Activated naive CD4-positive, alpha-beta T cell treated with anti-CD3 and anti-CD28 coated beads, Interleukin-2, amount 50 U/mL, for 24 hours (primary cell): ENCODE results near the gene PLEKHB1.

Experiments
- H3K27ac Mint-ChIP-seq: one replicate; pipeline ENCODE4 v1.8.0; 2021; ENCODE audit warnings: mild to moderate bottlenecking, mixed read lengths
- H3K27me3 Mint-ChIP-seq: one replicate; pipeline ENCODE4 v1.8.0; 2021; ENCODE audit warnings: mixed read lengths
- H3K36me3 Mint-ChIP-seq: one replicate; pipeline ENCODE4 v1.8.0; 2021; ENCODE audit warnings: mixed read lengths
- H3K4me1 Mint-ChIP-seq: one replicate; pipeline ENCODE4 v1.8.0; 2021; ENCODE audit warnings: mixed read lengths
- H3K4me3 Mint-ChIP-seq: one replicate; pipeline ENCODE4 v1.8.0; 2021; ENCODE audit warnings: mild to moderate bottlenecking, mixed read lengths
- H3K9me3 Mint-ChIP-seq: one replicate; pipeline ENCODE4 v1.8.0; 2021; ENCODE audit warnings: mixed read lengths

PLEKHB1 gene

GRCh38 chr11:73637012-73637411, 9.4 kb upstream of the PLEKHB1 start:
- no peaks in the 10 kb centered on the region for H3K36me3 Mint-ChIP-seq
- H3K9me3 Mint-ChIP-seq, result no peaks in the 10 kb centered on the region
- no peaks in the 10 kb centered on the region for H3K27me3 Mint-ChIP-seq
- no peak overlapping the region for H3K4me3 Mint-ChIP-seq
- peaks cover 24% of the 10 kb centered on the region for H3K4me1 Mint-ChIP-seq
- H3K27ac Mint-ChIP-seq, result no peak overlapping the region

- Mint-ChIP-seq H3K27me3 (no peaks in the 10 kb centered on the region), H3K4me3 (peak overlapping the region; percentile 34), H3K4me1 (peaks cover 10% of the 10 kb centered on the region), H3K36me3 (no peaks in the 10 kb centered on the region), H3K9me3 (no peaks in the 10 kb centered on the region), H3K27ac (peak overlapping the region; percentile 78)
Measured at GRCh38 chr11:73640592-73640991, 5.8 kb upstream of the PLEKHB1 start.

GRCh38 chr11:73641668-73642067, 4.7 kb upstream of the PLEKHB1 start:
- Mint-ChIP-seq H3K27me3 (no peaks in the 10 kb centered on the region), H3K4me3 (no peak overlapping the region), H3K36me3 (no peaks in the 10 kb centered on the region), H3K9me3 (no peaks in the 10 kb centered on the region), H3K4me1 (peaks cover 17% of the 10 kb centered on the region), H3K27ac (no peak overlapping the region)

GRCh38 chr11:73645121-73645969, 1.0 kb upstream of the PLEKHB1 start:
- no peaks in the 10 kb centered on the region for H3K27me3 Mint-ChIP-seq
- peak overlapping the region; percentile 9 for H3K27ac Mint-ChIP-seq
- H3K9me3 Mint-ChIP-seq, result no peaks in the 10 kb centered on the region
- peaks cover 38% of the 10 kb centered on the region for H3K4me1 Mint-ChIP-seq
- H3K4me3 Mint-ChIP-seq, result no peak overlapping the region
- H3K36me3 Mint-ChIP-seq, result no peaks in the 10 kb centered on the region

- Mint-ChIP-seq H3K27ac (no peak overlapping the region), H3K36me3 (no peaks in the 10 kb centered on the region), H3K4me1 (peaks cover 32% of the 10 kb centered on the region), H3K9me3 (no peaks in the 10 kb centered on the region), H3K27me3 (no peaks in the 10 kb centered on the region), H3K4me3 (peak overlapping the region; percentile 85)
Measured at GRCh38 chr11:73647459-73648100, 1.2 kb downstream of the PLEKHB1 start.

GRCh38 chr11:73648121-73648520, 1.7 kb downstream of the PLEKHB1 start:
- Mint-ChIP-seq H3K4me1 (peaks cover 32% of the 10 kb centered on the region), H3K9me3 (no peaks in the 10 kb centered on the region), H3K4me3 (peak overlapping the region; percentile 85), H3K27me3 (no peaks in the 10 kb centered on the region), H3K27ac (peak overlapping the region; percentile 46), H3K36me3 (no peaks in the 10 kb centered on the region)

GRCh38 chr11:73648571-73649046, 2.2 kb downstream of the PLEKHB1 start:
- H3K4me1 Mint-ChIP-seq, result peaks cover 32% of the 10 kb centered on the region
- H3K36me3 Mint-ChIP-seq, result no peaks in the 10 kb centered on the region
- H3K27ac Mint-ChIP-seq, result no peak overlapping the region
- no peaks in the 10 kb centered on the region for H3K27me3 Mint-ChIP-seq
- no peak overlapping the region for H3K4me3 Mint-ChIP-seq
- H3K9me3 Mint-ChIP-seq, result no peaks in the 10 kb centered on the region

GRCh38 chr11:73649206-73649605, 2.8 kb downstream of the PLEKHB1 start:
- Mint-ChIP-seq H3K27ac (peak overlapping the region; percentile 42), H3K4me3 (no peak overlapping the region), H3K27me3 (no peaks in the 10 kb centered on the region), H3K4me1 (peaks cover 32% of the 10 kb centered on the region), H3K36me3 (peaks cover 2% of the 10 kb centered on the region), H3K9me3 (no peaks in the 10 kb centered on the region)

GRCh38 chr11:73650400-73650799, 4.0 kb downstream of the PLEKHB1 start:
- Mint-ChIP-seq H3K36me3 (peaks cover 2% of the 10 kb centered on the region), H3K9me3 (no peaks in the 10 kb centered on the region), H3K27ac (no peak overlapping the region), H3K27me3 (no peaks in the 10 kb centered on the region), H3K4me3 (no peak overlapping the region), H3K4me1 (peaks cover 32% of the 10 kb centered on the region)

GRCh38 chr11:73651252-73651651, 4.9 kb downstream of the PLEKHB1 start:
- no peak overlapping the region for H3K27ac Mint-ChIP-seq
- H3K27me3 Mint-ChIP-seq, result no peaks in the 10 kb centered on the region
- H3K9me3 Mint-ChIP-seq, result no peaks in the 10 kb centered on the region
- no peak overlapping the region for H3K4me3 Mint-ChIP-seq
- peaks cover 28% of the 10 kb centered on the region for H3K4me1 Mint-ChIP-seq
- H3K36me3 Mint-ChIP-seq, result peaks cover 2% of the 10 kb centered on the region

- Mint-ChIP-seq H3K27ac (peak overlapping the region; percentile 30), H3K9me3 (no peaks in the 10 kb centered on the region), H3K4me1 (peaks cover 25% of the 10 kb centered on the region), H3K36me3 (peaks cover 2% of the 10 kb centered on the region), H3K27me3 (no peaks in the 10 kb centered on the region), H3K4me3 (no peak overlapping the region)
Measured at GRCh38 chr11:73651661-73652045, 5.3 kb downstream of the PLEKHB1 start.

GRCh38 chr11:73652046-73652730, 5.8 kb downstream of the PLEKHB1 start:
- Mint-ChIP-seq H3K27me3 (no peaks in the 10 kb centered on the region), H3K4me1 (peaks cover 20% of the 10 kb centered on the region), H3K27ac (no peak overlapping the region), H3K4me3 (no peak overlapping the region), H3K9me3 (no peaks in the 10 kb centered on the region), H3K36me3 (peaks cover 2% of the 10 kb centered on the region)

GRCh38 chr11:73652856-73653559, 6.6 kb downstream of the PLEKHB1 start:
- no peak overlapping the region for H3K4me3 Mint-ChIP-seq
- H3K27ac Mint-ChIP-seq, result no peak overlapping the region
- no peaks in the 10 kb centered on the region for H3K27me3 Mint-ChIP-seq
- H3K36me3 Mint-ChIP-seq, result peaks cover 2% of the 10 kb centered on the region
- peaks cover 12% of the 10 kb centered on the region for H3K4me1 Mint-ChIP-seq
- no peaks in the 10 kb centered on the region for H3K9me3 Mint-ChIP-seq

- Mint-ChIP-seq H3K9me3 (no peaks in the 10 kb centered on the region), H3K36me3 (peaks cover 2% of the 10 kb centered on the region)
Measured at GRCh38 chr11:73653996-73654395, 7.6 kb downstream of the PLEKHB1 start.

GRCh38 chr11:73654482-73655021, 8.2 kb downstream of the PLEKHB1 start:
- Mint-ChIP-seq H3K27ac (no peak overlapping the region), H3K9me3 (no peaks in the 10 kb centered on the region), H3K4me3 (no peak overlapping the region), H3K36me3 (peaks cover 2% of the 10 kb centered on the region), H3K27me3 (no peaks in the 10 kb centered on the region), H3K4me1 (no peaks in the 10 kb centered on the region)

More at GRCh38 chr11:73653996-73654395, 7.6 kb downstream of the PLEKHB1 start:
- no peak overlapping the region for H3K27ac Mint-ChIP-seq
- H3K4me3 Mint-ChIP-seq, result no peak overlapping the region
- H3K27me3 Mint-ChIP-seq, result no peaks in the 10 kb centered on the region
- H3K4me1 Mint-ChIP-seq, result peaks cover 5% of the 10 kb centered on the region
